A549 (cell line): ENCODE measurements around the gene TMEM8B. TPM values are rescaled to one million over a fixed set of nuclear protein-coding genes. Genes with fewer than 3 reads are reported as not detected.

Experiments used
- ATAC-seq, 2 experiments: fragments of 200-7000 bp in 1 of 2; fragments of >200 bp in 1 of 2; cut with Nextera tagmentation in 1 of 2; cut with Tn5 transposase in 1 of 2; 3 replicates each; pipeline versions ENCODE4 v1.8.0 to v1.9.1; 2018 to 2020; ENCODE audit warnings: mild to moderate bottlenecking in 1 of 2, moderate library complexity in 1 of 2
- CTCF ChIA-PET: fragments of 300-600 bp; sonication (Branson Sonifier 250); formaldehyde crosslinking; extraction: SDS; loops from one replicate; lab custom pipeline; 2021; ENCODE audit warnings: antibody characterized with exemption, inconsistent platforms; lab: Yijun Ruan, JAX
- POLR2A ChIA-PET: fragments of 350-600 bp; formaldehyde crosslinking; extraction: SDS; loops from one replicate; lab custom pipeline; 2021; ENCODE audit warnings: antibody characterized with exemption, inconsistent platforms; lab: Yijun Ruan, JAX
- DNase-seq, 2 experiments: peaks; one replicate each; pipeline versions ENCODE4 v3.0.0 to v3.0.0-alpha.2; 2011 to 2016; ENCODE audit warnings: low read depth in 1 of 2, low spot score in 1 of 2
- FAIRE-seq: peaks from 2 replicates; lab custom pipeline; 2011; peaks lifted over from hg19 to GRCh38; lab: Jason Lieb, UNC
- H3K27ac ChIP-seq, 2 experiments: fragments of >200 bp; sonication (Bioruptor Twin); formaldehyde crosslinking; 3 replicates each; pipeline ENCODE4 v1.5.1; 2016 to 2017
- H3K4me1 ChIP-seq: fragments of >200 bp; sonication (Bioruptor Twin); formaldehyde crosslinking; 3 replicates; pipeline ENCODE4 v1.6.1; 2016
- H3K4me2 ChIP-seq: fragments of >200 bp; sonication (Bioruptor Twin); formaldehyde crosslinking; 3 replicates; pipeline ENCODE4 v1.6.1; 2016
- H3K4me3 ChIP-seq: fragments of >200 bp; sonication (Bioruptor Twin); formaldehyde crosslinking; 3 replicates; pipeline ENCODE4 v1.5.1; 2016
- H3K9me3 ChIP-seq: fragments of >200 bp; sonication (Bioruptor Twin); formaldehyde crosslinking; 3 replicates; pipeline ENCODE4 v1.6.1; 2016
- BHLHE40 ChIP-seq: IDR thresholded peaks from 2 replicates; pipeline ENCODE4 v1.6.1; 2012; ENCODE audit warnings: low read depth, low read length, inconsistent platforms
- CBX8 ChIP-seq: fragments of 200-600 bp; sonication (generic); IDR thresholded peaks from 2 replicates; pipeline ENCODE4 v1.6.1; 2016
- CHD2 ChIP-seq: fragments of 150-350 bp; IDR thresholded peaks from 2 replicates; pipeline ENCODE4 v1.6.1; 2014; ENCODE audit warnings: low read length; ENCODE audit not compliant: partially characterized antibody
- EHMT2 ChIP-seq: fragments of 200-600 bp; sonication (generic); IDR thresholded peaks from 2 replicates; pipeline ENCODE4 v1.6.1; 2016; ENCODE audit warnings: antibody characterized with exemption, low read depth, mild to moderate bottlenecking, moderate library complexity
- FOXS1 ChIP-seq: fragments of 250-450 bp; sonication (Bioruptor Pico); IDR thresholded peaks from 2 replicates; pipeline ENCODE4 v1.5.0; 2020; ENCODE audit warnings: mild to moderate bottlenecking, moderate library complexity
- GATA3 ChIP-seq: IDR thresholded peaks from 2 replicates; pipeline ENCODE4 v1.6.1; 2012; ENCODE audit warnings: borderline replicate concordance
- HOXB5 ChIP-seq: fragments of 250-450 bp; sonication (Bioruptor Pico); IDR thresholded peaks from 2 replicates; pipeline ENCODE4 v1.5.0; 2020; ENCODE audit warnings: mild to moderate bottlenecking, moderate library complexity
- JUNB ChIP-seq: fragments of >200 bp; sonication (Bioruptor Twin); formaldehyde crosslinking; IDR thresholded peaks from 2 replicates; pipeline ENCODE4 v1.6.1; 2016
- KDM1A ChIP-seq: fragments of 200-600 bp; sonication (generic); IDR thresholded peaks from 2 replicates; pipeline ENCODE4 v1.6.1; 2016; ENCODE audit warnings: low read depth, mild to moderate bottlenecking
- KDM5A ChIP-seq: fragments of 200-600 bp; sonication (generic); IDR thresholded peaks from 2 replicates; pipeline ENCODE4 v1.6.1; 2016; ENCODE audit warnings: antibody characterized with exemption, mild to moderate bottlenecking
- MAZ ChIP-seq: fragments of 150-350 bp; IDR thresholded peaks from 2 replicates; pipeline ENCODE4 v1.6.1; 2014; ENCODE audit warnings: antibody characterized with exemption, low read depth, low read length, borderline replicate concordance
- NFE2L2 ChIP-seq: fragments of 150-350 bp; conservative IDR thresholded peaks from 2 replicates; pipeline ENCODE4 v1.6.1; 2014; ENCODE audit warnings: low read length
- POLR2AphosphoS2 ChIP-seq: conservative IDR thresholded peaks from 2 replicates; pipeline ENCODE4 v1.6.1; 2012; ENCODE audit warnings: low read length, improper control_type of control experiment, inconsistent platforms
- RAD21 ChIP-seq, 2 experiments: fragments of >200 bp in 1 of 2; sonication (Bioruptor Twin) in 1 of 2; formaldehyde crosslinking in 1 of 2; IDR thresholded peaks in 1 of 2; conservative IDR thresholded peaks in 1 of 2; 2 replicates in 1 of 2; 3 replicates in 1 of 2; pipeline ENCODE4 v1.6.1; 2012 to 2018; ENCODE audit warnings: inconsistent platforms in 1 of 2
- RCOR1 ChIP-seq: fragments of 150-350 bp; IDR thresholded peaks from 2 replicates; pipeline ENCODE4 v1.6.1; 2014; ENCODE audit warnings: antibody characterized with exemption, low read length, low read depth
- RFX5 ChIP-seq: fragments of 450-650 bp; IDR thresholded peaks from 2 replicates; pipeline ENCODE4 v1.7.1; 2014; ENCODE audit warnings: antibody characterized with exemption, mild to moderate bottlenecking, moderate library complexity
- TFCP2L1 ChIP-seq: fragments of 250-450 bp; sonication (Bioruptor Pico); IDR thresholded peaks from 2 replicates; pipeline ENCODE4 v1.5.0; 2021; ENCODE audit warnings: mild to moderate bottlenecking
- ZFP36 ChIP-seq: fragments of 450-650 bp; IDR thresholded peaks from 2 replicates; pipeline ENCODE4 v1.6.1; 2014; ENCODE audit warnings: borderline replicate concordance; ENCODE audit not compliant: partially characterized antibody
- ZSCAN20 ChIP-seq: fragments of 250-450 bp; sonication (Bioruptor Pico); IDR thresholded peaks from 2 replicates; pipeline ENCODE4 v1.8.0; 2022; ENCODE audit warnings: mild to moderate bottlenecking, moderate library complexity
- WGBS: methylation state at CpG from one replicate; pipeline ENCODE4 v1.1.6; 2017; ENCODE audit errors: missing lambda C conversion rate; 5-methylcytosine and 5-hydroxymethylcytosine counted together
- polyA plus RNA-seq, 4 experiments: library from polyadenylated mRNA; depleted of rRNA in 3 of 4; stranded (reverse); fragments of >200 nt; fragmentation: RNase III in 1 of 4; extraction: RNeasy Plus Mini Kit Qiagen cat#74134 plus additional on column Dnase treatment in 1 of 4; gene quantifications; 2 replicates in 3 of 4; 3 replicates in 1 of 4; pipeline ENCODE4 v1.2.3, GENCODE V29; 2011 to 2017
- TF ChIP-seq, protein P1 (sequence below): fragments of >200 bp; sonication (Bioruptor Twin); formaldehyde crosslinking; IDR thresholded peaks from 2 replicates; pipeline ENCODE4 v1.6.1; 2016
- TF ChIP-seq, protein P2 (sequence below): fragments of 150-350 bp; IDR thresholded peaks from 2 replicates; pipeline ENCODE4 v1.6.1; 2014; ENCODE audit warnings: low read depth, mild to moderate bottlenecking, low read length
- TF ChIP-seq, protein P3 (sequence below): fragments of >200 bp; sonication (Bioruptor Twin); formaldehyde crosslinking; IDR thresholded peaks from 3 replicates; pipeline ENCODE4 v1.6.1; 2016
- TF ChIP-seq, protein P4 (sequence below): fragments of 200-600 bp; sonication (generic); IDR thresholded peaks from 2 replicates; pipeline ENCODE4 v1.6.1; 2016; ENCODE audit warnings: antibody characterized with exemption, mild to moderate bottlenecking, moderate library complexity

TMEM8B gene
- polyA plus RNA-seq, 2 of the 4 experiments (the other 2 are of a cell fraction): 1.8 to 2.2 TPM

DNA sequence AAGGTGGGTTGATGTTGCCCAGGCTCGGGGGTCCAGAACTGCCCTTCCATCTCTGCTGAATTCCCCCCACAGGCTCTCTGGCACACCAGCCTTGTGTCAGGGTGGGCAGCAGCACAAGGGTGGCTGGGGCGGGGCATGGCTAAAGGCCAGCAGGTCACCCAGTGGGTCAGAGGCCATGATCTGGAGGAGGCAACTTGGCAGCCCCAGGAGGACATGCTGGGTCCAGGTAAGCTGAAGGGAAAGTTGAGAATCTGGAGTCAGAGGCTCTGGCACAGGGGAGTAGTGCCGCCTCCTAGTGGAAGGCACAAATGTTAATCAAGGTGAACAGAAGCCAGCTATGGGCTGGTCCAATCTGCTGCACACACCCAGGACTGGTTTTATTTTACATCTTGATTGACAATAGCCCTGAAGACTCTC lies 6.2 kb downstream of the TMEM8B start:
- ChIA-PET CTCF (interaction anchor here (0.6 to 9.2 kb wide), 9 partner anchors 8 to 76 kb away, joined by 3 to 59 read pairs (median 4); partner anchors contain the start of genes FAM221B and TMEM8B), POLR2A (interaction anchor here (1.2 kb wide), 1 partner anchor 21 kb away, joined by 4 read pairs; the partner anchor contains the start of gene HINT2)
- DNase-seq: no peak
- Histone ChIP-seq H3K4me2 (no peak overlapping the region), H3K27ac (no peak overlapping the region), H3K4me1 (no peaks in the 10 kb centered on the region), H3K9me3 (no peaks in the 10 kb centered on the region), H3K4me3 (no peak overlapping the region)
- FAIRE-seq: no peak
- TF ChIP-seq RAD21 (conservative IDR thresholded peaks at IDR 0.05 in 1 of 2, IDR thresholded peaks at IDR 0.05 in 1 of 2): 0 out of 5 replicates have a peak, but pooled peaks of 1 of the 2 experiments have one; percentile 22
- no peak for TF ChIP-seq POLR2AphosphoS2
- peak in 1 of 2 experiments; percentile 75; a peak in 3 of 6 replicates for ATAC-seq
- 91% methylated on average over 3 of the region's 3 CpGs for WGBS

DNA sequence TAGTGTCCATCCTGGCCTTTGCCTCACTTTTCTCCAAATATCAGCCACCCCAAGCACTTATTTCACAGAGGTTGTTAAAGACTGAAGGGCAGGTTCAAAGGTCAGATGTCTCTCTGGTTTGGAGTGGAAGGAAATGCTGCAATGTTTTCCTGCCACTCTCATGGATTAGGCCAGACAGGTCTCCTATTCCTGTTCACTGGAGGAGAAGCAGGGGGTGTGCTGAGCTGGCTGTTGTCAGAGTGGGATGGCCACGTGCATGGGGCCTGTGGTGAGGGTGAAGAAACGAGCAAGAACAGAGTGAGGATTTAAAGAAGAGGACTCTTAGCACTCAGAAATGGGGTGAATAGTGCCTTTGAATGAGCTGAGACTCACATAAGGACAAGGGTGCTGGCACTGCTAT lies 6.7 kb downstream of the TMEM8B start:
- WGBS: 58% methylated on average over 2 of the region's 2 CpGs
- no peak for FAIRE-seq
- POLR2A ChIA-PET: interaction anchor here (1.2 kb wide), 1 partner anchor 21 kb away, joined by 4 read pairs; the partner anchor contains the start of gene HINT2

DNA sequence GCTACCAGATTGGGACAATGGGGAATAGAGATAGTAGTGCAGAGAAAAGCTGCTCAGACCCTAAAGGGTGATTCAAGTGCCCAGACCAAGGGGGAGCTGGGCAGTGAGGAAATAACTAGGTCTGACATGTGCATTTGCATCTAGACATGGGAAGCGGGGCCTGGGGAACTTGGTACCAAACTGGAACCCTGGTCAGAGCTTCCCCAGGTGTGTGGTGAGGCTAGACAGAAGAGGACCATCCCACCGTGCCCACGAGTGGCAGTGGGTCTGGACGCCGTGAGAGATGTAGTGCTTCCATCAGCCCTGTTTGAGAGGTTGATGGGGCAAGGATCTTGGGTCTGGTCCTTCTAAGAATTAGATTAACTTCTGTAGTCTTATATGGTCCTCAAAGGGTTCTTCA lies 7.6 kb downstream of the TMEM8B start:
- CTCF ChIA-PET: interaction anchor here (1.0 to 9.2 kb wide), 9 partner anchors 7 to 140 kb away, joined by 3 to 59 read pairs (median 4); partner anchors contain the start of genes FAM221B and TMEM8B
- POLR2A ChIA-PET: no interaction called here
- TF ChIP-seq ZFP36 (no peak), CBX8 (no peak), BHLHE40 (no peak), GATA3 (no peak), RCOR1 (no peak), NFE2L2 (no peak), MAZ (no peak), EHMT2 (no peak), FOXS1 (CRISPR knock-in tag) (no peak), JUNB (no peak), HOXB5 (CRISPR knock-in tag) (no peak), KDM5A (no peak)
- TF ChIP-seq, protein P1, sequence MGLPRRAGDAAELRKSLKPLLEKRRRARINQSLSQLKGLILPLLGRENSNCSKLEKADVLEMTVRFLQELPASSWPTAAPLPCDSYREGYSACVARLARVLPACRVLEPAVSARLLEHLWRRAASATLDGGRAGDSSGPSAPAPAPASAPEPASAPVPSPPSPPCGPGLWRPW: no peak
- TF ChIP-seq, protein P2, sequence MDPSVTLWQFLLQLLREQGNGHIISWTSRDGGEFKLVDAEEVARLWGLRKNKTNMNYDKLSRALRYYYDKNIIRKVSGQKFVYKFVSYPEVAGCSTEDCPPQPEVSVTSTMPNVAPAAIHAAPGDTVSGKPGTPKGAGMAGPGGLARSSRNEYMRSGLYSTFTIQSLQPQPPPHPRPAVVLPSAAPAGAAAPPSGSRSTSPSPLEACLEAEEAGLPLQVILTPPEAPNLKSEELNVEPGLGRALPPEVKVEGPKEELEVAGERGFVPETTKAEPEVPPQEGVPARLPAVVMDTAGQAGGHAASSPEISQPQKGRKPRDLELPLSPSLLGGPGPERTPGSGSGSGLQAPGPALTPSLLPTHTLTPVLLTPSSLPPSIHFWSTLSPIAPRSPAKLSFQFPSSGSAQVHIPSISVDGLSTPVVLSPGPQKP: no peak
- no peak for DNase-seq
- H3K9me3 ChIP-seq: no peaks in the 10 kb centered on the region
- H3K4me3 ChIP-seq: no peak overlapping the region
- no peak overlapping the region for H3K27ac ChIP-seq
- 70% methylated on average over 5 of the region's 5 CpGs for WGBS
- H3K4me2 ChIP-seq: no peak overlapping the region
- ATAC-seq: no peak
- H3K4me1 ChIP-seq: no peaks in the 10 kb centered on the region
- no peak for FAIRE-seq

More for the DNA sequence above, 6.7 kb downstream of the TMEM8B start:
- no peak overlapping the region for H3K4me2 ChIP-seq
- H3K4me3 ChIP-seq: no peak overlapping the region
- ATAC-seq: no peak
- H3K4me1 ChIP-seq: no peaks in the 10 kb centered on the region
- CTCF ChIA-PET: interaction anchor here (0.8 to 9.2 kb wide), 10 partner anchors 8 to 75 kb away, joined by 3 to 59 read pairs (median 4); partner anchors contain the start of genes FAM221B and TMEM8B
- no peaks in the 10 kb centered on the region for H3K9me3 ChIP-seq
- H3K27ac ChIP-seq: no peak overlapping the region
- DNase-seq: no peak
- TF ChIP-seq TFCP2L1 (CRISPR knock-in tag): no peak
- no peak for TF ChIP-seq RFX5
- TF ChIP-seq, all 56 proteins: peak for 0

DNA sequence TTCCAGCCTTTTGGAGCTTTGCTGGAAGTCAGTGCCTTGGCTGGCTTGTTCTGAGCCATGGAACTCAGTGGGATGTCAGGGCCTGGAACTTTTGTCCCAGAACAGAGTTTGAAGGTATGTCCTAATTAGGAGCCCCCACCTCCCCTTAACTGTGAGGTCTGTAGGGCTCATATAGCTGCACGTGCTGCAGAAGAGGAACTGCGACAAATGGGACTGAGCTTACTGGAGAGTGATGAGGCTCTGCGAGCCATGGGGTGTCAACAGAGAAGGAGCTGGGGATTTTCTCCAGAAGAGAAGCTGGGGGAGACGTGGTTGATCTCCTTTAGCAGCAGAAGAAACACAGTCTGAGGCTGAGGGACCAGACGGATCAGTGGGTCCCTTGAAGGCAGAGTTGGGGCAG lies 10.9 kb downstream of the TMEM8B start:
- Histone ChIP-seq H3K4me1 (peaks cover 8% of the 10 kb centered on the region), H3K27ac (no peak overlapping the region), H3K4me3 (no peak overlapping the region), H3K9me3 (no peaks in the 10 kb centered on the region), H3K4me2 (no peak overlapping the region)
- DNase-seq: no peak
- ChIA-PET CTCF (interaction anchor here (1.1 to 9.2 kb wide), 5 partner anchors 13 to 106 kb away, joined by 4 to 59 read pairs (median 4); partner anchors contain the start of genes FAM221B and TMEM8B), POLR2A (no interaction called here)
- no peak for FAIRE-seq
- no peak for ATAC-seq
- WGBS: 77% methylated on average over 5 of the region's 5 CpGs
- TF ChIP-seq, protein P2: no peak
- TF ChIP-seq, protein P3, sequence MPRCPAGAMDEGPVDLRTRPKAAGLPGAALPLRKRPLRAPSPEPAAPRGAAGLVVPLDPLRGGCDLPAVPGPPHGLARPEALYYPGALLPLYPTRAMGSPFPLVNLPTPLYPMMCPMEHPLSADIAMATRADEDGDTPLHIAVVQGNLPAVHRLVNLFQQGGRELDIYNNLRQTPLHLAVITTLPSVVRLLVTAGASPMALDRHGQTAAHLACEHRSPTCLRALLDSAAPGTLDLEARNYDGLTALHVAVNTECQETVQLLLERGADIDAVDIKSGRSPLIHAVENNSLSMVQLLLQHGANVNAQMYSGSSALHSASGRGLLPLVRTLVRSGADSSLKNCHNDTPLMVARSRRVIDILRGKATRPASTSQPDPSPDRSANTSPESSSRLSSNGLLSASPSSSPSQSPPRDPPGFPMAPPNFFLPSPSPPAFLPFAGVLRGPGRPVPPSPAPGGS: no peak
- TF ChIP-seq MAZ (no peak), ZSCAN20 (no peak), NFE2L2 (no peak), CHD2 (no peak), KDM1A (no peak)
- TF ChIP-seq, protein P4, sequence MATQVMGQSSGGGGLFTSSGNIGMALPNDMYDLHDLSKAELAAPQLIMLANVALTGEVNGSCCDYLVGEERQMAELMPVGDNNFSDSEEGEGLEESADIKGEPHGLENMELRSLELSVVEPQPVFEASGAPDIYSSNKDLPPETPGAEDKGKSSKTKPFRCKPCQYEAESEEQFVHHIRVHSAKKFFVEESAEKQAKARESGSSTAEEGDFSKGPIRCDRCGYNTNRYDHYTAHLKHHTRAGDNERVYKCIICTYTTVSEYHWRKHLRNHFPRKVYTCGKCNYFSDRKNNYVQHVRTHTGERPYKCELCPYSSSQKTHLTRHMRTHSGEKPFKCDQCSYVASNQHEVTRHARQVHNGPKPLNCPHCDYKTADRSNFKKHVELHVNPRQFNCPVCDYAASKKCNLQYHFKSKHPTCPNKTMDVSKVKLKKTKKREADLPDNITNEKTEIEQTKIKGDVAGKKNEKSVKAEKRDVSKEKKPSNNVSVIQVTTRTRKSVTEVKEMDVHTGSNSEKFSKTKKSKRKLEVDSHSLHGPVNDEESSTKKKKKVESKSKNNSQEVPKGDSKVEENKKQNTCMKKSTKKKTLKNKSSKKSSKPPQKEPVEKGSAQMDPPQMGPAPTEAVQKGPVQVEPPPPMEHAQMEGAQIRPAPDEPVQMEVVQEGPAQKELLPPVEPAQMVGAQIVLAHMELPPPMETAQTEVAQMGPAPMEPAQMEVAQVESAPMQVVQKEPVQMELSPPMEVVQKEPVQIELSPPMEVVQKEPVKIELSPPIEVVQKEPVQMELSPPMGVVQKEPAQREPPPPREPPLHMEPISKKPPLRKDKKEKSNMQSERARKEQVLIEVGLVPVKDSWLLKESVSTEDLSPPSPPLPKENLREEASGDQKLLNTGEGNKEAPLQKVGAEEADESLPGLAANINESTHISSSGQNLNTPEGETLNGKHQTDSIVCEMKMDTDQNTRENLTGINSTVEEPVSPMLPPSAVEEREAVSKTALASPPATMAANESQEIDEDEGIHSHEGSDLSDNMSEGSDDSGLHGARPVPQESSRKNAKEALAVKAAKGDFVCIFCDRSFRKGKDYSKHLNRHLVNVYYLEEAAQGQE: no peak
